GM12892 (cell line): ENCODE data around the gene INCENP.

Experiments
- POLR2A ChIP-seq: IDR thresholded peaks from 2 replicates; pipeline ENCODE4 v1.6.1; 2011; ENCODE audit warnings: low read depth, low read length, control low read depth
- TAF1 ChIP-seq: IDR thresholded peaks from 2 replicates; pipeline ENCODE4 v1.6.1; 2011; ENCODE audit warnings: low read depth, mild to moderate bottlenecking, control low read depth, low read length, borderline replicate concordance

DNA sequence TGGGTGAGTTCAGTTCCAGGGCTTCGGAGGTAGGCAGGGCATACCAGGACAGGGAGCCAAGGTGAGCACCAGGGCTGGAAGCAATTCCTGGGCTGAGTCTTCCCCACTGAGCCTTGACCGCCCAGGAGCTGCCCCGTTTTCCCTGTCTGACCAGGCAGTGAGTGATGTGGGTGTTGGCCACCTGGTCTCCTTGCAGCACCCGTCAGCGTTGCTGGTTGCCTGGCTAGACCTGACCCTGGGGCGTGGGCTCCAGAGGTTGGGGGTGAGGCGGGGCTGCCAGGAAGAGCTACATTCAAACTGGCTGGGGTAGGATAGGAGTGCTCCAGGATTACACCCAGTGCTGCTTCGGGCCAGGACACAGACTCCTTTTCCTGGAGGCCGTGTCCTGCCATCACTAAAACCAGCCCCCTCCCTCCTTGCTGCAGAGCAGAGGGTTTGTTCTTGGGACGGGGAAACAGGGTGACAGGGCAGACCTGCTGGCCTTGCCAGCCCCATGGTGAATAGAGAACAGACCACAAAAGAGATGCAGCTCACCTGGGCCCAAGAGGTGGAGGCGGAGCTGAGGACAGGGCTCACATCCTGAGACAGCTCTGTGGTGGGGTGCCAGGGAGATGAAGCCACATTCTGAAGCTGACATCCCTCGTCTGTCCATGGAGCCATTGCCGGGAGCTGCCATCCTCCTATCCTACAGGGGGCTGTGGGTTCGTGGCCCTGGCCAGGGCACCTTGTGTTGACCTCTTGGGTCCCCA, 14.2 kb downstream of the INCENP start:
- TF ChIP-seq POLR2A (no peak), TAF1 (no peak)
